ENCODE measurements around the gene ST8SIA1.

The ST8SIA1 gene

GRCh38 chr12:22228022-22228875, 106.3 kb downstream of the ST8SIA1 start:
- DNase-seq (ENCODE audit: extremely low spot score), result no peak
- POLR2A ChIA-PET, result no interaction called here
- CTCF ChIA-PET, result no interaction called here
- no peak for TF ChIP-seq FOXK2 (IDR thresholded peaks at IDR 0.05)
- TF ChIP-seq ELF4 (IDR thresholded peaks at IDR 0.05), result no peak
- no peak for TF ChIP-seq PKNOX1 (IDR thresholded peaks at IDR 0.05)
- no peak for TF ChIP-seq FOXA1 (IDR thresholded peaks at IDR 0.05)

GRCh38 chr12:22223356-22223755, 111.2 kb downstream of the ST8SIA1 start:
- TF ChIP-seq PKNOX1 (IDR thresholded peaks at IDR 0.05) (no peak), SP1 (IDR thresholded peaks at IDR 0.05) (no peak), BHLHE40 (IDR thresholded peaks at IDR 0.05; ENCODE audit: borderline replicate concordance) (no peak), HDGF (IDR thresholded peaks at IDR 0.05; ENCODE audit: borderline replicate concordance) (no peak), FOXA1 (IDR thresholded peaks at IDR 0.05) (no peak), LEF1 (IDR thresholded peaks at IDR 0.05; ENCODE audit: borderline replicate concordance) (no peak)
- no peak for DNase-seq (ENCODE audit: extremely low spot score)
- ChIA-PET POLR2A (no interaction called here), CTCF (no interaction called here)

- CTCF ChIA-PET, result no interaction called here
- DNase-seq (ENCODE audit: extremely low spot score), result no peak
- POLR2A ChIA-PET, result no interaction called here
- TF ChIP-seq ARNT (IDR thresholded peaks at IDR 0.05) (no peak), PKNOX1 (IDR thresholded peaks at IDR 0.05) (no peak), FOXM1 (IDR thresholded peaks at IDR 0.05; ENCODE audit: borderline replicate concordance) (no peak), SUZ12 (IDR thresholded peaks at IDR 0.05) (no peak), SP1 (IDR thresholded peaks at IDR 0.05) (no peak), BHLHE40 (IDR thresholded peaks at IDR 0.05; ENCODE audit: borderline replicate concordance) (no peak), FOXA1 (IDR thresholded peaks at IDR 0.05) (no peak), CTBP1 (IDR thresholded peaks at IDR 0.05; ENCODE audit: borderline replicate concordance) (no peak), L3MBTL2 (conservative IDR thresholded peaks at IDR 0.05) (no peak), HDGF (IDR thresholded peaks at IDR 0.05; ENCODE audit: borderline replicate concordance) (no peak), LEF1 (IDR thresholded peaks at IDR 0.05; ENCODE audit: borderline replicate concordance) (no peak), TARDBP (IDR thresholded peaks at IDR 0.05) (no peak), ZNF384 (IDR thresholded peaks at IDR 0.05) (no peak), NFRKB (IDR thresholded peaks at IDR 0.05) (no peak), ELF4 (IDR thresholded peaks at IDR 0.05) (no peak), FOXK2 (IDR thresholded peaks at IDR 0.05) (no peak)
Observed at GRCh38 chr12:22217556-22217955, 117.0 kb downstream of the ST8SIA1 start.

- POLR2A ChIA-PET, result no interaction called here
- no peak for TF ChIP-seq SUZ12 (IDR thresholded peaks at IDR 0.05)
- no peak for TF ChIP-seq ARNT (IDR thresholded peaks at IDR 0.05)
- no peak for TF ChIP-seq FOXA1 (IDR thresholded peaks at IDR 0.05)
- no peak for TF ChIP-seq FOXK2 (IDR thresholded peaks at IDR 0.05)
- TF ChIP-seq L3MBTL2 (conservative IDR thresholded peaks at IDR 0.05), result no peak
- TF ChIP-seq HDGF (IDR thresholded peaks at IDR 0.05; ENCODE audit: borderline replicate concordance), result no peak
- TF ChIP-seq TARDBP (IDR thresholded peaks at IDR 0.05), result no peak
- no peak for TF ChIP-seq ZNF384 (IDR thresholded peaks at IDR 0.05)
- TF ChIP-seq FOXM1 (IDR thresholded peaks at IDR 0.05; ENCODE audit: borderline replicate concordance), result no peak
- no peak for TF ChIP-seq BHLHE40 (IDR thresholded peaks at IDR 0.05; ENCODE audit: borderline replicate concordance)
- TF ChIP-seq LEF1 (IDR thresholded peaks at IDR 0.05; ENCODE audit: borderline replicate concordance), result no peak
- no peak for TF ChIP-seq CTBP1 (IDR thresholded peaks at IDR 0.05; ENCODE audit: borderline replicate concordance)
- TF ChIP-seq ELF4 (IDR thresholded peaks at IDR 0.05), result no peak
- no peak for DNase-seq (ENCODE audit: extremely low spot score)
- CTCF ChIA-PET, result interaction anchor here (0.6 kb wide), 1 partner anchor 70 kb away, joined by 4 read pairs; no protein-coding TSS in a partner anchor
Observed at GRCh38 chr12:22215467-22216253, 118.8 kb downstream of the ST8SIA1 start.

GRCh38 chr12:22211128-22211527, 123.4 kb downstream of the ST8SIA1 start:
- POLR2A ChIA-PET, result no interaction called here
- CTCF ChIA-PET, result no interaction called here
- no peak for DNase-seq (ENCODE audit: extremely low spot score)
- TF ChIP-seq SP1 (IDR thresholded peaks at IDR 0.05) (no peak), SUZ12 (IDR thresholded peaks at IDR 0.05) (no peak), FOXM1 (IDR thresholded peaks at IDR 0.05; ENCODE audit: borderline replicate concordance) (no peak), NFRKB (IDR thresholded peaks at IDR 0.05) (no peak)

GRCh38 chr12:22209422-22209821, 125.1 kb downstream of the ST8SIA1 start:
- DNase-seq (ENCODE audit: extremely low spot score), result no peak
- POLR2A ChIA-PET, result no interaction called here
- TF ChIP-seq ZNF384 (IDR thresholded peaks at IDR 0.05) (no peak), TARDBP (IDR thresholded peaks at IDR 0.05) (no peak), LEF1 (IDR thresholded peaks at IDR 0.05; ENCODE audit: borderline replicate concordance) (no peak), FOXK2 (IDR thresholded peaks at IDR 0.05) (no peak), PKNOX1 (IDR thresholded peaks at IDR 0.05) (no peak), CTBP1 (IDR thresholded peaks at IDR 0.05; ENCODE audit: borderline replicate concordance) (no peak), FOXM1 (IDR thresholded peaks at IDR 0.05; ENCODE audit: borderline replicate concordance) (no peak), FOXA1 (IDR thresholded peaks at IDR 0.05) (no peak), SUZ12 (IDR thresholded peaks at IDR 0.05) (no peak), NFRKB (IDR thresholded peaks at IDR 0.05) (no peak), ELF4 (IDR thresholded peaks at IDR 0.05) (no peak), BHLHE40 (IDR thresholded peaks at IDR 0.05; ENCODE audit: borderline replicate concordance) (no peak), L3MBTL2 (conservative IDR thresholded peaks at IDR 0.05) (no peak), SP1 (IDR thresholded peaks at IDR 0.05) (no peak), HDGF (IDR thresholded peaks at IDR 0.05; ENCODE audit: borderline replicate concordance) (no peak)
- CTCF ChIA-PET, result no interaction called here
